SU-DHL-6 (cell line): ENCODE data around the gene AKR1B1.

Experiments used
- CTCF ChIP-seq: fragments of 200-600 bp; sonication (generic); IDR thresholded peaks from one replicate; pipeline ENCODE4 v1.5.1; 2017; ENCODE audit warnings: antibody characterized with exemption, mild to moderate bottlenecking, low read length, moderate library complexity; ENCODE audit not compliant: insufficient read depth, poor library complexity, severe bottlenecking
- EZH2phosphoT487 ChIP-seq: fragments of 200-600 bp; sonication (generic), shearing (Covaris generic); conservative IDR thresholded peaks from 2 replicates; pipeline ENCODE4 v1.6.1; 2018; ENCODE audit warnings: mild to moderate bottlenecking, antibody characterized with exemption, low read length, moderate library complexity, mixed read lengths

DNA sequence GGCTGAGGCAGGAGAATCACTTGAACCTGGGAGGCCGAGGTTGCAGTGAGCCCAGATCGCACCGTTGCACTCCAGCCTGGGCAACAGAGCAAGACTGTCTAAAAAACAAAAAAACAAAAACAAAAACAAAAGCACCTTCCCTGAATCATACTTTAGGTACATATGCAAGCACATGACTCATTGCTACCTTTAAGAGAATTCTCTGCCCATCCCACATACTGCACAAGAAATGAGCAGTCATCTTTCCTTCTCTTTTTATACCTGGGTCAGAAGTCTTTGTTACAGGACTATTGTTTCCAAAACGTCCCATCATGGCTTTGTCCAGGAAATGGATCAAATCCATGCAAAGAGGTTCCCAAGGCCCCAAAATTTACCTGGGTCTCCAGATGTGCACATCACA lies 47.0 kb upstream of the AKR1B1 start:
- TF ChIP-seq CTCF = no peak
- TF ChIP-seq EZH2phosphoT487 = no peak
